AG04450 (cell line): Measurements from ENCODE around the gene ITGB3BP. TPM values are rescaled to one million over a fixed set of nuclear protein-coding genes. Genes with fewer than 3 reads are reported as not detected.
"Not testable (repeated sequence)": the region's sequence is repeated elsewhere in the genome, so short reads cannot be mapped to it uniquely, and the experiment has no call there.

Experiments used
- CTCF ChIA-PET: fragments of 300-600, 350-600 bp; formaldehyde crosslinking; extraction: SDS; loops from one replicate; lab custom pipeline; 2022; ENCODE audit warnings: antibody characterized with exemption, inconsistent platforms; lab: Charles Lee
- POLR2A ChIA-PET: fragments of 350-600 bp; formaldehyde crosslinking; extraction: SDS; loops from one replicate; lab custom pipeline; 2021; ENCODE audit warnings: antibody characterized with exemption, inconsistent platforms; lab: Yijun Ruan, JAX
- DNase-seq: peaks from one replicate; pipeline ENCODE4 v3.0.0-alpha.2; 2011; ENCODE audit warnings: low read depth, low spot score
- H3K27ac ChIP-seq: one replicate; pipeline ENCODE4 v1.5.1; 2012; ENCODE audit warnings: low read depth, low read length, control low read depth
- H3K27me3 ChIP-seq: one replicate; pipeline ENCODE4 v1.6.0; 2012; ENCODE audit warnings: low read length; ENCODE audit not compliant: control insufficient read depth, insufficient read depth
- H3K4me3 ChIP-seq: 2 replicates; pipeline ENCODE4 v1.5.1; 2011; ENCODE audit warnings: mild to moderate bottlenecking, low read depth, low read length, control low read depth
- H3K9me3 ChIP-seq: 2 replicates; pipeline ENCODE4 v1.5.1; 2012; ENCODE audit warnings: low read length; ENCODE audit not compliant: control insufficient read depth, insufficient read depth
- polyA plus RNA-seq: library from polyadenylated mRNA; depleted of rRNA; stranded (reverse); fragments of >200 nt; gene quantifications from 2 replicates; pipeline ENCODE4 v1.2.3, GENCODE V29; 2011
- TF ChIP-seq, protein P1 (sequence below): IDR thresholded peaks from 2 replicates; pipeline ENCODE4 v1.5.1; 2011; ENCODE audit warnings: low read depth, low read length, control low read depth, inconsistent platforms

The ITGB3BP gene
- polyA plus RNA-seq, 1 experiment = 18.0 TPM

GRCh38 chr1:63435161-63435560 is 87.9 kb downstream of the ITGB3BP start:
- H3K4me3 ChIP-seq = no peak overlapping the region
- no peak for DNase-seq
- ChIA-PET POLR2A (no interaction called here), CTCF (interaction anchor here (0.9 kb wide), 1 partner anchor 10 kb away, joined by 4 read pairs; no protein-coding TSS in a partner anchor)
- no peak overlapping the region for H3K27ac ChIP-seq
- no peaks in the 10 kb centered on the region for H3K27me3 ChIP-seq
- TF ChIP-seq, protein P1, sequence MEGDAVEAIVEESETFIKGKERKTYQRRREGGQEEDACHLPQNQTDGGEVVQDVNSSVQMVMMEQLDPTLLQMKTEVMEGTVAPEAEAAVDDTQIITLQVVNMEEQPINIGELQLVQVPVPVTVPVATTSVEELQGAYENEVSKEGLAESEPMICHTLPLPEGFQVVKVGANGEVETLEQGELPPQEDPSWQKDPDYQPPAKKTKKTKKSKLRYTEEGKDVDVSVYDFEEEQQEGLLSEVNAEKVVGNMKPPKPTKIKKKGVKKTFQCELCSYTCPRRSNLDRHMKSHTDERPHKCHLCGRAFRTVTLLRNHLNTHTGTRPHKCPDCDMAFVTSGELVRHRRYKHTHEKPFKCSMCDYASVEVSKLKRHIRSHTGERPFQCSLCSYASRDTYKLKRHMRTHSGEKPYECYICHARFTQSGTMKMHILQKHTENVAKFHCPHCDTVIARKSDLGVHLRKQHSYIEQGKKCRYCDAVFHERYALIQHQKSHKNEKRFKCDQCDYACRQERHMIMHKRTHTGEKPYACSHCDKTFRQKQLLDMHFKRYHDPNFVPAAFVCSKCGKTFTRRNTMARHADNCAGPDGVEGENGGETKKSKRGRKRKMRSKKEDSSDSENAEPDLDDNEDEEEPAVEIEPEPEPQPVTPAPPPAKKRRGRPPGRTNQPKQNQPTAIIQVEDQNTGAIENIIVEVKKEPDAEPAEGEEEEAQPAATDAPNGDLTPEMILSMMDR = no peak
- H3K9me3 ChIP-seq = no peaks in the 10 kb centered on the region

- no peak for DNase-seq
- ChIA-PET POLR2A (no interaction called here), CTCF (no interaction called here)
- Histone ChIP-seq H3K4me3 (no peak overlapping the region), H3K27ac (no peak overlapping the region), H3K9me3 (no peaks in the 10 kb centered on the region), H3K27me3 (no peaks in the 10 kb centered on the region)
- TF ChIP-seq, protein P1 = no peak
These were observed 93.7 kb downstream of the ITGB3BP start for GRCh38 chr1:63429281-63429680.

- H3K9me3 ChIP-seq = no peaks in the 10 kb centered on the region
- H3K27ac ChIP-seq = no peak overlapping the region
- H3K27me3 ChIP-seq = no peaks in the 10 kb centered on the region
- ChIA-PET CTCF (interaction anchor here (0.6 kb wide), 1 partner anchor 587 kb away, joined by 3 read pairs; no protein-coding TSS in a partner anchor), POLR2A (no interaction called here)
- DNase-seq = no peak
- TF ChIP-seq, protein P1 = no peak
- no peak overlapping the region for H3K4me3 ChIP-seq
These were observed 94.2 kb downstream of the ITGB3BP start for GRCh38 chr1:63428815-63429214.

DNA sequence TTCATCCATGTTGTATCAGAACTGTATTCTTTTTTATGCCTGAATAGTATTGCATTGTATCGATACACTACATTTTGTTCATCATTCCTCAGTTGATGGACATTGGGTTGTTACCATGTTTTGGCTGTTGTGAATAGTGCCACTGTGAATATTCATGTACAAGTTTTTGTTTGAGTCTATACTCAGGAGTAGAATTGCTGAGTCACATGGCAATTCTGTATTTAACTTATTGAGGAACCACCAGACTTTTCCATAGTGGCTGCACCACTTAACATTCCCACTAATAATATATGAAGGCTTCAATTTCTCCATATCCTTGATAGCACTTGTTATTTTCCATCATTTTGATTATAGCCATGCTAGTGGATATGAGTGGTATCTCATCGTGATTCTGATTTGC is 99.4 kb downstream of the ITGB3BP start:
- H3K4me3 ChIP-seq = no peak overlapping the region
- CTCF ChIA-PET = interaction anchor here (0.5 kb wide), 1 partner anchor 21 kb away, joined by 3 read pairs; no protein-coding TSS in a partner anchor
- DNase-seq = no peak
- no peaks in the 10 kb centered on the region for H3K27me3 ChIP-seq
- no peak overlapping the region for H3K27ac ChIP-seq
- TF ChIP-seq, protein P1 = no peak
- no peaks in the 10 kb centered on the region for H3K9me3 ChIP-seq
- POLR2A ChIA-PET = no interaction called here

DNA sequence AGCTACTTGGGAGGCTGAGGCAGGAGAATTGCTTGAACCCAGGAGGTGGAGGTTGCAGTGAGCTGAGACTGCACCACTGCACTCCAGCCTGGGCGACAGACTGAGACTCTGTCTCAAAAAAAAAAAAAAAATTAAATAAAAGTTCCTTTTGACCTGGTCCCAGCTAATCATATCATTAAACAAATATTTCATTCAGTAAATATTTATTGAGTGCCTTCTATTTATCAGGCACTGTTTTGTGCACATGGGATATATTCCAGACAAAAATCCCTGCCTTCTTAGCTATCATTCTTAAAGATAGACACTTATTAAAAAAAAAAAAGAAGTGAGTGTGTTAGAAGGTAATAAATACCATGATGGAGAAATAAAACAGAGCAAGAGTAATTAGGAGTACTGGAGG is 102.3 kb downstream of the ITGB3BP start:
- H3K27me3 ChIP-seq, H3K4me3 ChIP-seq, H3K9me3 ChIP-seq, H3K27ac ChIP-seq, DNase-seq: not testable (repeated sequence)
- CTCF ChIA-PET = interaction anchor here (3.0 kb wide), 1 partner anchor 21 kb away, joined by 14 read pairs; no protein-coding TSS in a partner anchor
- POLR2A ChIA-PET = interaction anchor here (0.7 to 0.9 kb wide), 2 partner anchors 9 to 56 kb away, joined by 3 to 5 read pairs; no protein-coding TSS in a partner anchor
